ENCODE measurements around the gene STRN4. TPM values are rescaled to one million over a fixed set of nuclear protein-coding genes. Genes with fewer than 3 reads are reported as not detected.

The STRN4 gene
- polyA plus RNA-seq, 4 donors: 69.5 to 98.6 (median 76.2) TPM

GRCh38 chr19:46685189-46685588, 61.1 kb downstream of the STRN4 start:
- no peak for DNase-seq (ENCODE audit: low read depth in 4 of 4, low spot score in 3 of 4)

GRCh38 chr19:46678110-46678732, 68.0 kb downstream of the STRN4 start:
- no peak for DNase-seq (ENCODE audit: low read depth in 4 of 4, low spot score in 3 of 4)

- DNase-seq (ENCODE audit: low read depth in 4 of 4, low spot score in 3 of 4): no peak
Observed at GRCh38 chr19:46674416-46675178, 71.7 kb downstream of the STRN4 start.

GRCh38 chr19:46670813-46671212, 75.4 kb downstream of the STRN4 start:
- DNase-seq (ENCODE audit: low read depth in 4 of 4, low spot score in 3 of 4): no peak

Other genes starting within 250 kb of the STRN4 start
- gene CALM3, start 145.1 kb downstream of the STRN4 start, polyA plus RNA-seq (ENCODE audit: insufficient read length in 4 of 4): 100 to 1,000 TPM; 397 to 466 (median 416) TPM
- gene PTGIR, start 121.4 kb downstream of the STRN4 start, polyA plus RNA-seq (ENCODE audit: insufficient read length in 4 of 4): 1 to 10 TPM; 1.5 to 2.7 (median 2.2) TPM
- gene GNG8, start 110.2 kb downstream of the STRN4 start, polyA plus RNA-seq (ENCODE audit: insufficient read length in 4 of 4): 1 to 10 TPM; 1.5 to 8.5 (median 3.3) TPM
- gene DACT3, start 85.3 kb downstream of the STRN4 start, polyA plus RNA-seq (ENCODE audit: insufficient read length in 4 of 4): 10 to 100 TPM; 23.7 to 62.8 (median 26.9) TPM
- 10 to 100 TPM; 29.5 to 54.2 (median 37.2) TPM for gene PRKD2, start 29.3 kb downstream of the STRN4 start, polyA plus RNA-seq (ENCODE audit: insufficient read length in 4 of 4)
- 10 to 100 TPM; 14.8 to 27.3 (median 19.4) TPM for gene FKRP, start 393 bp downstream of the STRN4 start, polyA plus RNA-seq (ENCODE audit: insufficient read length in 4 of 4)
- gene SLC1A5, start 42.1 kb upstream of the STRN4 start, polyA plus RNA-seq (ENCODE audit: insufficient read length in 4 of 4): 10 to 100 TPM; 29.8 to 50.1 (median 43.2) TPM
- gene AP2S1, start 104.4 kb upstream of the STRN4 start, polyA plus RNA-seq (ENCODE audit: insufficient read length in 4 of 4): 100 to 1,000 TPM in 2 of 4 donors, 10 to 100 TPM in 2; 93.2 to 109 (median 101) TPM
- gene ARHGAP35, start 114.5 kb upstream of the STRN4 start, polyA plus RNA-seq (ENCODE audit: insufficient read length in 4 of 4): 10 to 100 TPM; 45.7 to 51.2 (median 47.8) TPM